Panc1 (cell line): ENCODE measurements around the gene CXCL6. TPM values are rescaled to one million over a fixed set of nuclear protein-coding genes. Genes with fewer than 3 reads are reported as not detected.

Experiments used
- ATAC-seq: fragments of 200-7000 bp; cut with Tn5 transposase; 2 replicates; pipeline ENCODE4 v1.9.1; 2020; ENCODE audit warnings: mild to moderate bottlenecking, moderate library complexity
- BruUV-seq: library from RNA; stranded (reverse); fragments of 400-500 nt; replicated peaks from 2 replicates; lab custom pipeline; 2021; lab: Mats Ljungman, UMichigan
- CTCF ChIA-PET: fragments of 300-600 bp; sonication (Branson Sonifier 250); formaldehyde crosslinking; loops from one replicate; lab custom pipeline; 2022; ENCODE audit warnings: antibody characterized with exemption; lab: Charles Lee
- POLR2A ChIA-PET: fragments of 300-600 bp; sonication (Branson Sonifier 250); formaldehyde crosslinking; loops from one replicate; lab custom pipeline; 2022; ENCODE audit warnings: antibody characterized with exemption; lab: Charles Lee
- DNase-seq: peaks from one replicate; pipeline ENCODE4 v3.0.0-alpha.2; 2010; ENCODE audit warnings: low read depth, low spot score
- H3K27ac ChIP-seq: 2 replicates; pipeline ENCODE4 v1.5.1; 2011; ENCODE audit warnings: mild to moderate bottlenecking, low read length, inconsistent platforms
- H3K27me3 ChIP-seq: fragments of 200-500 bp; sonication (Bioruptor generic); 2 replicates; pipeline ENCODE4 v1.6.0; 2014; ENCODE audit warnings: low read length, inconsistent platforms; ENCODE audit not compliant: control insufficient read depth, insufficient read depth
- H3K36me3 ChIP-seq: fragments of 200-500 bp; sonication (Bioruptor generic); 2 replicates; pipeline ENCODE4 v1.5.1; 2014; ENCODE audit warnings: inconsistent platforms, mild to moderate bottlenecking, low read length, moderate library complexity; ENCODE audit not compliant: control insufficient read depth, insufficient read depth
- H3K4me1 ChIP-seq: 2 replicates; pipeline ENCODE4 v1.5.1; 2011; ENCODE audit warnings: inconsistent platforms, mild to moderate bottlenecking, low read length, moderate library complexity; ENCODE audit not compliant: control insufficient read depth, insufficient read depth
- H3K4me3 ChIP-seq, 2 experiments: 2 replicates each; pipeline ENCODE4 v1.5.1; 2011 to 2012; ENCODE audit warnings: low read depth in 2 of 2, low read length in 2 of 2, mild to moderate bottlenecking in 2 of 2, inconsistent platforms in 1 of 2, moderate library complexity in 1 of 2
- H3K9me3 ChIP-seq: fragments of 200-500 bp; sonication (Bioruptor generic); 2 replicates; pipeline ENCODE4 v1.5.1; 2014; ENCODE audit warnings: low read depth, mild to moderate bottlenecking, inconsistent platforms, low read length, moderate library complexity; ENCODE audit not compliant: control insufficient read depth, insufficient read depth
- CTCF ChIP-seq: fragments of 450-650 bp; IDR thresholded peaks from 2 replicates; pipeline ENCODE4 v1.5.1; 2017; ENCODE audit warnings: mild to moderate bottlenecking
- POLR2AphosphoS5 ChIP-seq: IDR thresholded peaks from 2 replicates; pipeline ENCODE4 v1.6.1; 2012; ENCODE audit warnings: mild to moderate bottlenecking, low read depth, low read length, moderate library complexity
- REST ChIP-seq, 2 experiments: IDR thresholded peaks; 2 replicates each; pipeline ENCODE4 v1.6.1; 2011 to 2012; ENCODE audit warnings: low read depth in 2 of 2, control low read depth in 1 of 2, low read length in 1 of 2, mild to moderate bottlenecking in 1 of 2, moderate library complexity in 1 of 2; ENCODE audit not compliant: insufficient read depth in 1 of 2
- SIN3A ChIP-seq: IDR thresholded peaks from 2 replicates; pipeline ENCODE4 v1.6.1; 2012; ENCODE audit warnings: low read depth, mild to moderate bottlenecking, low read length, moderate library complexity, borderline replicate concordance; ENCODE audit not compliant: insufficient read depth
- TCF7L2 ChIP-seq: IDR thresholded peaks from 2 replicates; pipeline ENCODE4 v1.6.1; 2011; ENCODE audit warnings: mild to moderate bottlenecking, low read depth, low read length, inconsistent platforms
- in situ Hi-C: cut with HindIII; loops from 2 replicates; pipeline ENCODE4 v1.10.0; 2016; ENCODE audit warnings: low sequenced_read_pairs, low pct_unique_long_range_greater_than_20kb
- intact Hi-C: fragments of 100-400 bp; cut with micrococcal nuclease; formaldehyde crosslinking; loops from one replicate; pipeline ENCODE4 v1.10.0; 2022; ENCODE audit not compliant: unreplicated experiment
- total RNA-seq: library from RNA; stranded (reverse); gene quantifications from one replicate; pipeline ENCODE4 v1.2.1, GENCODE V29; 2021; ENCODE audit not compliant: unreplicated experiment

CXCL6 gene
- total RNA-seq, 1 experiment from 2014 or later: 0.33 TPM

GRCh38 chr4:73828956-73829355 lies 7.5 kb upstream of the CXCL6 start:
- TF ChIP-seq POLR2AphosphoS5 (no peak), REST (IDR thresholded peaks at IDR 0.05; ENCODE audit: insufficient read depth in 1 of 2, low read depth in 2 of 2, low read length in 1 of 2) (no peak), CTCF (no peak), TCF7L2 (no peak), SIN3A (no peak)
- ATAC-seq (no peak), DNase-seq (no peak)
- no peaks in the 10 kb centered on the region for H3K27me3 ChIP-seq
- no peaks in the 10 kb centered on the region; the same call in 1 of the 2 replicates for H3K9me3 ChIP-seq
- in situ Hi-C loops (no loop called here), intact Hi-C loops (no loop called here)
- no peak overlapping the region for H3K27ac ChIP-seq
- no TSS peak for BruUV-seq
- ChIA-PET POLR2A (no interaction called here), CTCF (no interaction called here)
- H3K36me3 ChIP-seq: no peaks in the 10 kb centered on the region
- H3K4me1 ChIP-seq: no peaks in the 10 kb centered on the region
- H3K4me3 ChIP-seq: no peak overlapping the region

- intact Hi-C loops (no loop called here), in situ Hi-C loops (no loop called here)
- DNase-seq (no peak), ATAC-seq (no peak)
- no peak overlapping the region for H3K4me3 ChIP-seq
- H3K27me3 ChIP-seq: no peaks in the 10 kb centered on the region
- H3K9me3 ChIP-seq: no peaks in the 10 kb centered on the region; the same call in 1 of the 2 replicates
- TF ChIP-seq TCF7L2: no peak
- no peak for TF ChIP-seq REST (IDR thresholded peaks at IDR 0.05; ENCODE audit: insufficient read depth in 1 of 2, low read depth in 2 of 2, low read length in 1 of 2)
- no peak for TF ChIP-seq POLR2AphosphoS5
- TF ChIP-seq CTCF: no peak
- TF ChIP-seq SIN3A: no peak
- POLR2A ChIA-PET: no interaction called here
- no peak overlapping the region for H3K27ac ChIP-seq
- H3K36me3 ChIP-seq: no peaks in the 10 kb centered on the region
- no peaks in the 10 kb centered on the region for H3K4me1 ChIP-seq
- BruUV-seq: no TSS peak
- CTCF ChIA-PET: no interaction called here
Measured at GRCh38 chr4:73831569-73831968, 4.9 kb upstream of the CXCL6 start.
